KG1 (cell line): Measurements from ENCODE around the gene KCNIP1.
"Not testable (repeated sequence)": the region's sequence is repeated elsewhere in the genome, so short reads cannot be mapped to it uniquely, and the experiment has no call there.

ENCODE experiments used
- DNase-seq: peaks from one replicate; lab custom pipeline; 2025; lab: John Stamatoyannopoulos, UW

The KCNIP1 gene

DNA sequence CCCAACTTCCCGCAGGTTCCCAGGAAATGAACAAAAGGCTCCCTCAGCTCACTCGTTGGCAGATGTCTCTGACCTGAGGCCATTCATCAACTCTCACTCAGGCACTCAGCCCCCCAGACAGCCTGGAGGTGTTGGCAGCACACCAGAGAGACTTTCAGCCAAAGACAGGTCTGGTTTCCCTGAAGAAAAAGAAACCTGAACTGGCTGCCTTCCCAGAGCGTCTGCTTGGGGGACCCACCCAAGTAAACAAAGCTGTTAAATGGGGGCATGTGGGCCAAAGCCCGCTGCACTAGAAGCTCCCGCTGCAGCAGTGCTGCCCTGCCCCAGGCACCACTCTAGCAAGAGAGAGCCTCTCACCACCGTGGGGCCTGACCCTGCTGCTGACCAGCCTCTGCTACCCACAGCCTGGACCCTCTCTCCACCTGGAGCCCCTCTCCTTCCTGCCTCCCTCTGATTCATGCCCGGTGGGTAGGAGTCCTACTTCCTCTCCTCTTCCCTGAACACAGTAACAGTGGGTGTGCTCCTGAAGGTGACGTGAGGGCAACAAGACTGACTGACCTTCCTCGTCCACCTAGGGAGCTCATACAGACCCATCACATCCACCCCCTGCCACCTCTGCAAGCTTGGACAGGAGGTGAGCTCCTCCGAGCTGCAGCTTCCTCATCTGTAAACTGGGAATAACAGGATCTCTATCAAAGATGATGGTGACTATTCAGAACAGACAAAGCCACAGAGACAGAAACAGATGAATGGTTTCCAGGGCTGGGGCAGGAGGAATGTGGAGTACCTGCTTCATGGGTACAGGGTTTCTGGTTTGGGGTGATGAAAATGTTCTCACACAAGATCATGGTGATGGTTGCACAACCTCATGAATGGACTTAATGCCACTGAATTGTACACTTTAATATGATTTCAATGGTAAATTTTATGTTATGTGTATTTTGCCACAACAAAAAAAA lies 248.7 kb downstream of the KCNIP1 start:
- DNase-seq, result no peak

GRCh38 chr5:170753311-170753710 lies 249.5 kb downstream of the KCNIP1 start:
- DNase-seq, result no peak

GRCh38 chr5:170754508-170754907 lies 250.7 kb downstream of the KCNIP1 start:
- not testable (repeated sequence) for DNase-seq

DNA sequence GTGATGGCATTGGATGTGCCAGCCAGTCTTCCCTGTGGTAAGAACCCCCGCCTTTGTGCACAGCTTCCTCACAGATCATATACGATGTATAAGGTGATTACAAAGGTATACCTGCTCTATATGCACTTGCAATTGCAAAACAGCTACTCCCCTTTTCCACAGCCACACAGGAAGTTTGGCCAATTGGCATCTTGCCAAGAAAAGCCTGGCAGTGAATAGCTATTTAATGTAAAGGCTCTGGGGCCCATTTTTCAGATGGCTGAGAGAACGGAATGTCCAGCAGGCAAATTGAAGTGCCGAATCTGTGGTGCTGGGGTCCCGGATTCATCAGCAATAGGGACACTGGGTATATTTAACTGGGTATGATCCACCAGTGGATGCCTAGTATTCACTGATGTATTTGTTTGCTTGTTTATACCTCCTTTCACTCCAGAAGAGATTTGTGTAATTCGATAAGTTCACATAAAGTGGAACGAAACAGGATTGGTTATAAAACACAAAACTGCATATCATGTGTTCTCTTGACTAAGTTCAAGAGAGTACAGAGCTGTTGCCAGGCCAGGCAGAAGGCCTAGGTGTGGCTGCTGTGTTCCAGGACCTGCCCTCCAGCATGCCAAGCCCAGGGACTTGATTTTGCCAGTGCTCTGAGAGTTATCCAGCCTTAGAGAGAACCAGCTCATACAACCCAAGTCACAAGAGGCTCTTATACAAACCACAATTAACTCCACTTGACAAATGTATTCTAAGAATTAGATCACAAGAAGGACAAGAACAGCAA lies 252.0 kb downstream of the KCNIP1 start:
- no peak for DNase-seq

- DNase-seq, result no peak
These were observed 252.9 kb downstream of the KCNIP1 start for GRCh38 chr5:170756691-170757090.

DNA sequence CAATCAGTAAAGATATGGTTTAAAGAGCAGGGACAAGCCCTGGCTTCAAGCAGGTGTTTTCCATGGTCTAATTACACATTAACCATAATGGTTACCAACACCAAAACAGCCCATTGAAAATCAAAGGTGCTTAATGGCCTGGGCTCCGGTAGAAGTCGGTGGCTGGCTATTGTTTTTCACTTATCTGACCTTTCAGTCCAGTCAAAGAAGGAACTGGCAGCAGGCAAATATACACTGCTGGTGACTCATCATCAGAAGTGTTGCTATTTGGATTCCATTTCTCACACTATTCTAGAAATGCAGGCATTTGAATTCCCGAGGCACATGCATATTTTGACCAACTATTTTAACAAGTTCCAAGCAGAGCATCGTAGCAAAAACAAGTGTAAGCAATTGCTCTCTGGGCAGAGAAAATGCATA lies 253.4 kb downstream of the KCNIP1 start:
- DNase-seq, result no peak

DNA sequence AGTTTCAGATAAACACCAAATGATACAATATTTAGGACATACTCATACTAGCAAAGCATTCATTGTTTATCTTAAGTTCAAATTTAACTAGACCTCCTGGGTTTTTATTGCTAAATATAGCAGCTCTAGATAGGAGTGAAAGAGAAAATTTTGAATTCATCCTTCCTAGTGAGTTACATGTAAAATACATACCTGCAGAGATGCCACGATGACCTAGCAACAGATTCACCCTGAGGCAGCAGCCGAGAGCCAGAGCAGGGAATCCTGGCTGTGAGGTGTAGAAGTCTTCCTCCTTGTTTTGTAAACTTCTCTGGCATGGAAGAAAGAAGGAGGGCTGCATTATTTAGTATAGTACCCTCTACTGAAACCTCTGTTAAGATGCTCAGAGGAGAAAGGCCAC lies 253.8 kb downstream of the KCNIP1 start:
- DNase-seq, result no peak

- no peak for DNase-seq
These were observed 254.7 kb downstream of the KCNIP1 start for GRCh38 chr5:170758481-170758880.

DNA sequence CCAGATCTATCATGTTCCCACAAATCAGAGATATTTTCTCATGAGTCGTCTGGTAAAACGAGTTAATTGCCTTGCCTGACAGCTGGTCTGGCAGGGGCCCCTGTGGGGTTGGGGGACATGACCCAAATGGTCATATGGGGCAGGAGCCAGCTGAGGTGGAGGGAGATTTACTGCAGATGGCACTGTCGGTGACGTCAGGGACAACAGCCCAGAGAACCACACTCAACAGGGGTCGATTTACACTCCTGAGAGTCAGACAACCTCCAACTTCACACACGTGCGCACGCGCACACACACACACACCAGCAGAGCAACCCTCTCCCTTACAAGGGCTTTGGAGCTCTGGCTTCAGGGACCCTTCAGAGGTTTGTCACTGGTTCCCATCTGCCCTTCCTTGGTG lies 256.3 kb downstream of the KCNIP1 start:
- no peak for DNase-seq

DNA sequence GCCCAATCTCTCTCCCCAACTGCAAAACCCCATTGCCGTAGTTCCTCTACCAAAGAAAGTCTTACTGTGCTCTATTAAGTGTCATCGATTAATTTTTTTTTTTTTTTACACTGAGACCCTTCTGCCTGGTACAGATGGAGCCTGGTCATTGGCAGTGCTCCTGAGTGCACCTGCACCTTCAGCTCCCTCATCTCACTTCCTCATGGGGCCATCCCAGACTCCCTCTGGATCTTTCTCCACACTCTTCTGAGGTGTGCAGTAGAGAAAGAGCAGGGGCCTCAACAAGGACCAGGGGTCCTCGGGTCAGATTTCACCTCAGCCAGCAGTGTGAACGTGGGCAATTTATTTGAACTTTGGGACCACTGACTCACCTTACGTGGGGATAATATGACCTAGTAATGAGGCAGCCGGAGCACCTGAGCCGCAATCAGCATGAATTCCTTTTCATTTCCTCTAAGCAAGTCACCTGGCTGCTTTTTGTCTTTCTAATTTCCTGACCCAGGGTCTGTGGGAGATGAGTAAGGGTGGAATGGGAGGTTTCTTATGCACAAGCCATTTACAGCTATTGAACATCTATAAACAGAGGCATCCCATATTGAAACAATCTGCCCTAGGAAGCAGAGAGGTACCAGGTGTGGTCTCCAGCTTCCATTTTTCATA lies 257.4 kb downstream of the KCNIP1 start:
- DNase-seq, result no peak

DNA sequence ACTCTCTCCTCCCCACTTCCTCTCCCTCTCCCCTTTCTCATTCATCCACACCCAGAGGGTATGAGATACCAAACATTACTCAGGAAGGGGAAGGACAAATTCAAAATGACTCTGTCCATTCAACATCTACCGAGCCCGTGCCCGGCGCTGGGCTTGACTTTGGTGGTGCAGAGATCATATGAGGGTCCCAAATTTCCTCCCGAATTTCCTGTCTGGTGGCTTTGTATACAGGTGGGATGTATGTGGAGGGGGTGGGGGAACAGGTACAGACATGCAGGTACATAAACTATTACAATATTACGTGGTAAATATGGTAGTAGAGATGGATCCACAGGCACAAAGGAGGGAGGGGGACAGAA lies 257.9 kb downstream of the KCNIP1 start:
- DNase-seq, result no peak

GRCh38 chr5:170762298-170762697 lies 258.5 kb downstream of the KCNIP1 start:
- DNase-seq, result not testable (repeated sequence)

GRCh38 chr5:170765868-170766267 lies 262.0 kb downstream of the KCNIP1 start:
- DNase-seq, result not testable (repeated sequence)

DNA sequence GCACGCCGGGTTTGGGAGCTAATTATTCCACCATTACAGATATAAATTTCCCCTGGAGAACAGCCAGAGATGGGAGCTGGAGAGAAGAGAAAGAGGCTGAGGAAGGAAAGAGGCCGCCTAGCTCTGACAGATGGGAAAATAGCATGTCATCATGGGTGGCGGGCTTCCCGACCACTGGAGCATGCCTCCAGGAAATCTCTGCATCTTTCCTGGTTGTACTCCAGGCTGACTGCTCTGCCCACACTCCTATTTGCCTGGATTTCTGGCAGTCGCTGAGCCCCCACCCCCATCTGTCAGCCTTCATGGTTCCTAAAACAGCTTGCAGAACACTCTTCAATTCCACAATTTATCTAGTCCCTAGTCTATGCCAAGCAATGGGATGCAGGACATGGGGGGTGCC lies 265.4 kb downstream of the KCNIP1 start:
- DNase-seq, result no peak

DNA sequence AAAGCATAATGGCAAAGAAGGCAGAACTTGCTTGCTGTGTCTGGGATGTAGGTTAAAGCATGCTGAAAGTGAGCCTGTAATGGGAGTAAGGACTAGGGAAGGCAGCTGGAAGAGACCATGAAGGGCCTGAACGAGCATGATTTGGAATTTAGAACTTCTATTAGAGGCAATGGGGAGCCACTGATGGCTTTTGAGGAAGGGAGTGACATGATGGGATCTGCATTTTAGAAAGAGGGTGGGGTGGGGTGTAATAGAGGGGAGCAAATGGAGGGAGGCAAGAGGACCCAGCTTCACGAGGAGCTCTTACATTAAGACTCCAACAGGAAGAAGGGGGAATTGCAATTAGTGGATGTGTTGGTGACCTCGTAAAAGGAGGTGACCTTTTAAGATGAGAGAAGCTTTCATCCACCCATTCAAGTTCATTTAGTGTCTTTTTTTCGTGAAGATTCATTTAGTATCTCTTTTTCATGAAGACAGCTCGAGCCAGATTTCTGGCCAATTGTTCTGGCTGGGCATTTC lies 266.1 kb downstream of the KCNIP1 start:
- no peak for DNase-seq

- no peak for DNase-seq
These were observed 267.7 kb downstream of the KCNIP1 start for GRCh38 chr5:170771496-170771895.

DNA sequence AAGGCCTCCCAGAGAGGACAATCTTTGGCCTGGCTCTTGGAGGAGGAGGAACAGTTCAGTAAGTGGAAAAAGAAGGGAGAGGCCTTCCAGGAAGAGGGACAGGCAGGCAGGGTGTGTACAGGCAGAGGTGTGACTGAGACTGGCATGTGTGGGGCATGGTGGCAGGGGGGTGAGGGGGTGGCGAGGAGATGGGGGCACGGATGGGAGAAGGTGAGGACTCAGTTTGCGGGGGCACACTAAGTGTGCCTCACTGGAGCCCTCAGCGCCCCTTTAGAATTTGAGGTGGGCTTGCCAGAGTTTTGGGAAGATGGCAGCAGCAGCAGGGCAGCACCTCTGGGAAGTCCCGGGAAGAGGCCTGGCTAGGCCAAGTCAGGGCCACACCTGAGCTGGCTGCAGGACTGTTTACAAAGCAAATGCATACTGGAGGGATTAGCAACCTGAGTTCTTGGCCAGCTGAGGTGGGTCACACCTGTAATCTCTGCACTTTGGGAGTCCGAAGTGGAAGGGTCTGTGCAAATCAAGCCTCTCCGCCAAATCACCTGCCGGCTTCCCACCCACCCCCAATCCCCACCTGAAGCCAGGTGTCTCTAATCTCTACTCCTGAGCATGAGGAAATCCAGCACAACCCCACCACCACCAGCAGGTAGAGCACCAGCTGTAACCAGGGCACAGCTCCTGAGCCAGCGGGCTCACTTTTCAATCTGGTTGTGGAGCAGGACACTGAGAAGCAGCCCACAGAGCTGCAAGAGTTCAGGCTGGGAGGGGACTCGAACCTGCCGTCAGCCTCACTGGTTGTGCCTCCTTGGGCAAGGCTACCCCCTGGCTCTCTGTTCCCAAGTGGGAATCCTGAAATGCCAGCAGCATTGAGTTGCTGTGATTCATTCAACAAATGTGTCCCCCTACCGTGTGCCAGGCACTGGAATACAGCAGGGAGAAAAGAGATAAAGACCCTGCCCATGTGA lies 269.5 kb downstream of the KCNIP1 start:
- no peak for DNase-seq

DNA sequence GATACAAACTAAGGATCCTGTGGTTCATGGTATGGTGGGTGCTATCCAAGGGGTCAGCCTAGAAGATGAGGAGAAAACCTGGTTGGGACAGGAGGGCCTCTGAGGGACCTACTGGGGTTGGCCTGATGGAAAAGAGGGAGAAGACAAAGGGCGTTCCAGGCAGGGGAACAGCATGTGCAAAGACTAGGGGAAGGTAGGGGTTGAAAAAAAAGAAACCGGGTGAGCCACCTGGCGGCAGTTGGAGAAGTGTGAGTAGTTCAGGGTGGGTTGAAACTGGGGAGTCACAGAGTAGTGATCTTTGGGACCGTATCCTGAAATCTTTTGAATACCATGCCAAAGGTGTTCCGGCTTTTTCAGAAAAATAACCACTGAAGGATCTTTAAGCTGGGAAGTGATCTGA lies 271.0 kb downstream of the KCNIP1 start:
- DNase-seq, result no peak

DNA sequence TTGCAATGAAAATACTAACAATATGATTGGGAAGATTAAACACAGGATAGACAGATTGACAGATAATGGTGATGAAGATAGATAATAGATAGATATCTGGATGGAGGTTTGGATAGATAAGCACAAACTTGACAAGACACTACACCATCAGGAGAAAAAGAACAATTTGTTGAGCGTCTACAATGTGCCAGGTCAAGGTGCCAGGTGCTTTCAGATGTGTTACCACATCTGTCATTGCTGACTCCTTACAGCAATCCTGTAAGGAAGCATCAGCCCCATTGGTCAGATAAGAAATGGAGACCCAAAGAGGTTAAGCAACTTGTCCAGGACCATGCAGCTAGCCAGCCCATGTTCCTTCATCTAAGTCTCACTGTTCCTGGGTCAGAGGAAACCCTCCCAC lies 278.1 kb downstream of the KCNIP1 start:
- DNase-seq, result no peak

GRCh38 chr5:170782438-170782837 lies 278.6 kb downstream of the KCNIP1 start:
- DNase-seq, result no peak
